Stimulated activated CD8-positive, alpha-beta memory T cell treated with anti-CD3 and anti-CD28 coated beads, Interleukin-7, amount 100 ng/mL, for 4 hours (primary cell): Measurements from ENCODE around the gene BCAS3.
"Not testable (repeated sequence)": the region's sequence is repeated elsewhere in the genome, so short reads cannot be mapped to it uniquely, and the experiment has no call there.

ENCODE experiments used
- DNase-seq, 2 donors: peaks; one replicate each; pipeline ENCODE4 v3.0.0-alpha.2; 2020; ENCODE audit warnings: low read depth in 2 of 2

Gene BCAS3

GRCh38 chr17:60677308-60678117 is at the start of gene BCAS3:
BCAS3 (plus strand) TSS chr17:60677851.
- DNase-seq, result peak; percentile 95 to 96

- no peak for DNase-seq
These were observed 49.3 kb upstream of the BCAS3 start for GRCh38 chr17:60628252-60628889.

DNA sequence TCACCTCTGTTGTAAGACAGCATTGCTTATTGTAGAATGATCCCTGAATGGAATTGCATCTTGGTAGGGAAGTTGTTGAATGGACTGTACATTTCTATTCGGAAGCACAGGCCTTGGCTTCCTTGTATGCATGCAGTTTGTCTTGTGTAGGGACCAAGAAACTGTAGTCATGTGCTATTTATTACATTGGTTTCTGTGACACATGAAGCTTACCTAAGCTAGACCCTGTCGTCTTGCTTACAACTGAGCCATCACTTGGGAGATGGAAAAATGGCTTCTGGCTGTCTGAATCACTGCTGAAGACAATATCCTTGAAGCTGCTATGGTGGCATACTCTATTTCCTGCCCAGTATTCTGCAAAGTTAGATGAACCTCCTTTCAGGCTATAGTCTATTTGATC is 48.5 kb upstream of the BCAS3 start:
- no peak for DNase-seq

DNA sequence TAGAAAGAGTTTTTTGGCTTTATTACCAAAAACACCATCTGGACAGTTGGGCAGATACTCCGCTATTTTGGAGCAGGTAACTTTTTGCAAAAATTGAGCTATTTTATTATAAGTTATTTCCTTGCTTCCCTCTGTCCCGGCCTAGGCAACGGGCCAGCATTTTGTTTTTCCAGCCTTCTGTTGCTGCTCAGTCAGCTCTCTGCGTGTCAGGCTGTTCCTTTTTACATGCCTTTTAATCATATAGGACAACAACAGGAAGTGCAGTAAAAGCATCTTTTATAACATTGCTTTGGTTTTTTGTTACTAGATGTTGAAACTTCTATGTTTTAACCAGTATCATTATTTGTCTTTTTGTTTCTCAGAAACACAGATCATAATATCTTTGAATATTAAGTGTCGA is 47.3 kb upstream of the BCAS3 start:
- DNase-seq, result no peak

DNA sequence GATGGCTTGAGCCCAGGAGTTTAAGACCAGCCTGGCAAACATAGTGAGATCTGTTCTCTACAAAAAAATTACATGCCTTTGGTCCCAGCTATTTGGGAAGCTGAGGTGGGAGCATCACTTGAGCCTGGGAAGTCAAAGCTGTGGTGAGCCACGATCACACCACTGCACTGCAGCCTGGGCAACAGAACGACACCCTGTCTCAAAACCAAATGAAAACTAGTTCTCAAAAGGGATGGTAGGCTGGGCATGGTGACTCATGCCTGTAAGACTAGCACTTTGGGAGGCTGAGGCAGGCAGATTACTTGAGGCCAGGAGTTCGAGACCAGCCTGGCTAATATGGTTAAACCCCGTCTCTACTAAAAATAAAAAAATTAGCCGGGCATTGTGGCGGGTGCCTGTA is 46.5 kb upstream of the BCAS3 start:
- no peak for DNase-seq

- DNase-seq, result no peak
These were observed 40.0 kb upstream of the BCAS3 start for GRCh38 chr17:60637683-60638082.

DNA sequence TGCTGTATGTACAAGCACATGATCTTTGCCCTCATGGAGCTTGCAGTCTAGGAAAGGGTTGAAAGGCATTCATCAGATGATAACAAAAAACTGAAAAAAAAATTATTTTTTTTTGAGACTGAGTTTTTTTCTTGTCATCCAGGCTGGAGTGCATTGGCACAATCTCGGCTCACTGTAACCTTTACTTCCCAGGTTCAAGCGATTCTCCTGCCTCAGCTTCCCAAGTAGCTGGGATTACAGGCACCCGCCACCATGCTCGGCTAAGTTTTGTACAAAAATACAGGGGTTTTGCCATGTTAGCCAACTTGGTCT is 38.7 kb upstream of the BCAS3 start:
- DNase-seq, result no peak

- DNase-seq, result no peak
These were observed 37.1 kb upstream of the BCAS3 start for GRCh38 chr17:60640503-60640902.

GRCh38 chr17:60641126-60641525 is 36.5 kb upstream of the BCAS3 start:
- DNase-seq, result no peak

GRCh38 chr17:60641810-60642220 is 35.8 kb upstream of the BCAS3 start:
- DNase-seq, result peak in 1 of 2 donors; percentile 8

- DNase-seq, result no peak
These were observed 31.6 kb upstream of the BCAS3 start for GRCh38 chr17:60645918-60646523.

- DNase-seq, result no peak
These were observed 30.9 kb upstream of the BCAS3 start for GRCh38 chr17:60646701-60647100.

- no peak for DNase-seq
These were observed 29.9 kb upstream of the BCAS3 start for GRCh38 chr17:60647705-60648104.

- no peak for DNase-seq
These were observed 25.0 kb upstream of the BCAS3 start for GRCh38 chr17:60652454-60653247.

DNA sequence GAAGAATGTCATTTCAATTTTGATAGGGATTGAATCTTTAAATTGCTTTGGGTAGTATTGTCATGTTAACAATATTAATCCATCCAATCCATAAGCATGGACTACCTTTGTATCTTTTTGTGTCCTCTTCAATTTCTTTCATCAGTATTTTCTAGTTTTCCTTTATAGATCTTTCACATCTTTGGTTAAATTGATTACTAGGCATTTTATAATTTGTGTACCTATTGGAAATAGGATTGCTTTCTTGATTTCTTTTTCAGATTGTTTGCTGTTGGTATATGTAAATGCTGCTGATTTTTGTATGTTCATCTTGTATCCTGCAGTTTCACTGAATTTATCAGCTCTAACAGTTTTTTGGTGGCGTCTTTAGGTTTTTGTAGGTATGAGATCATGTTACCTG is 24.1 kb upstream of the BCAS3 start:
- DNase-seq, result no peak

DNA sequence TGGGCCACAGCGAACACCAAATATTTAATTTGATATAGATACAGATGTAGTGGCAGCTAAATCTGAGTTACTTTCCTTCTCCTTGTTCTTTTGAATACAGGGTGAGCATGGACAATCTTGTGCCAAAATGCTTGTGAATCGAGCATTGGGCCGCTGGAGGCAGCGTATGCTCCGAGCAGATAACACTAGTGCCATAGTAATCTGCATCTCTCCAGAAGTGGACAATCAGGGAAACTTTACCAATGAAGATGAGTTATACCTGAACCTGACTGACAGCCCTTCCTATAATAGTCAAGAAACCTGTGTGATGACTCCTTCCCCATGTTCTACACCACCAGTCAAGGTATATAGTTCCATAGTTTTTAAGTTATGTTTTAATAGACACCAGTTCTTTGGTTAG is 21.2 kb upstream of the BCAS3 start:
- DNase-seq, result no peak

DNA sequence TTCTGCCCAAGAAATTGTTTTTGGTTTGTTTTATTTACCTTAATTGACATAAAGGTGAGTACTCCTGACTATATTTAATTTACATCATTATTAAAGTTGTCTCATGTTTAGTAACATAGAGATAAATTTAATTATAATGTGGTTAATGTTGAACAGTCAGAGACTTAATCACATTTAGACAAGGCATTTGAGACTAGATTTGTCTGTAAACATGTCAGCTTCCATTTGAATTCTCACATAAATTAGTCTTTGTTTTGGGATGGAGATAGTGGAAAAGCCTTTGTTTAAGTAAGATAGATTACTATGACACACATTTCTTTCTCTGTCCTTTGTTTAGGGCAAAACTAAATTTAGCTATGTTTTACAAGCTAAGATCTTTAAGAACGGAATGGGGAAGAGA is 18.5 kb upstream of the BCAS3 start:
- no peak for DNase-seq

GRCh38 chr17:60661489-60661888 is 16.2 kb upstream of the BCAS3 start:
- DNase-seq, result no peak

- DNase-seq, result no peak
These were observed 13.6 kb upstream of the BCAS3 start for GRCh38 chr17:60664022-60664421.

- DNase-seq, result peak in 1 of 2 donors; percentile 3
These were observed 12.0 kb upstream of the BCAS3 start for GRCh38 chr17:60665602-60666001.

DNA sequence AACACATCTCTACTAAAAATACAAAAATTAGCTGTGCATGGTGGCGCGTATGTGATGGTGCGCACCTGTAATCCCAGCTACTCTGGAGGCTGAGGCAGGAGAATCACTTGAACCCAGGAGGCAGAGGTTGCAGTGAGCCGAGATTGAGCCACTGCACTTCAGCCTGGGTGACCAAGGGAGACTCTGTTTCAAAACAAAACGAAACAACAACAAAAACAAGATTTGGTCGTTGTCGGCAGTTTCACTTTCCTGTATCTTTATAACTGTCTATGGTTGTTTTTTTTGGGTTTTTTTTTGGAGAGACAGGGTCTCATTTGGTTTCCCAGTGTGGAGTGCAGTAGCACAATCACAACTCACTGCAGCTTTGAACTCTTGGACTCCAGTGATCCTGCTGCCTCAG is 8.9 kb upstream of the BCAS3 start:
- DNase-seq, result not testable (repeated sequence)

DNA sequence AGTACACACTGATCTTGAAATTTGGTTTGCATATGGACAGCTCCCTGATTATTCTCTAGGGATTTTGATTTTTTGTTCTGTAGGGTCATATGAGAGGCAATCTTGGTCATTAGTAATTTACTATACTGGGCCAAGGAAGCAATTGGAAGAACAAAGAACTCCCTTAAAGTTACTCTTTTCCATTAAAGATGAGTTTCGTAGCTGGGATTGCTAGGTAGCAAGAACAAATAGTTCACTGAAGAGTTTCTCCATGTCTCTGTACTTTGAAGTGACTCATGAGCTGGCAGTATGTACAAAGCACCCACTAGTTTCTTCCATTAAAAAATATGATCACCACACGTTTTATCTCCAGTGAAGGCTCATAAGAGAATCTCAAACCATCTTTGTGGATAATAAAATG is 6.2 kb upstream of the BCAS3 start:
- no peak for DNase-seq
